ENCODE measurements around the gene DPP7. TPM values are rescaled to one million over a fixed set of nuclear protein-coding genes. Genes with fewer than 3 reads are reported as not detected.

DPP7 gene
- total and polyA plus RNA-seq, 7 donors: 26.6 to 158 (median 91.3) TPM

DNA sequence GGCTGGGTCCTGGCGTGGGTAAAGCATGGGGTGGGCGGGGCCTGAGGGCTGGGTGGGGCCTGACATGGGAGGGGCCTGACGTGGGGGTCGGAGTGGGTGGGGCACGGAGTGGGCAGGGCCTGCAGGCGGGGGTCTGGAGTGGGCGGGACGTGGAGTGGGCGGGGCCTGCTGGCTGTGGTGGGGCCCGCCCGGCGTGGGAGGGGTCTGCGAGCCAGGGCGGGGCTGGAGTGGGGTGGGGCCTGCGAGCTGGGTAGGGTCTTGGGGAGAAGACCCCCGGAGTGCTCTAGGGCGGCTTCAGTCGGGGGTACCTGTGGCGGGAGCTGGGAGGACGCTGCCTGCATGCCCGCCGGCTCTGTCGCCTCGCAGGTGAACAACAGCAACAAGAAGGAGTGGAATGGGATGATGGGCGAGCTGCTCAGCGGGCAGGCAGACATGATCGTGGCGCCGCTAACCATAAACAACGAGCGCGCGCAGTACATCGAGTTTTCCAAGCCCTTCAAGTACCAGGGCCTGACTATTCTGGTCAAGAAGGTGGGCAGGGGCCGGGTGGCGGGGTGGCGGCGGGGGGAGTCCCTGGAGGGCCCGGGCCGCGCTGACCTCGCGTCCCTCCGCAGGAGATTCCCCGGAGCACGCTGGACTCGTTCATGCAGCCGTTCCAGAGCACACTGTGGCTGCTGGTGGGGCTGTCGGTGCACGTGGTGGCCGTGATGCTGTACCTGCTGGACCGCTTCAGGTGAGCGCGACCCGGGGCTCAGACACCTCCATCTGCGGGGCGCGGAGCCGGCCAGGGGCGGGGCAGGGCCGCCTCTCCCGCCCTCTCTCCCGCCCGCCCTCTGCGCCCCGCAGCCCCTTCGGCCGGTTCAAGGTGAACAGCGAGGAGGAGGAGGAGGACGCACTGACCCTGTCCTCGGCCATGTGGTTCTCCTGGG is 47.3 kb upstream of the DPP7 start:
- H3K9me3 ChIP-seq: no peaks in the 10 kb centered on the region
- intact Hi-C loops (cut with DNase I): no loop called here
- H3K4me3 ChIP-seq: no peak overlapping the region
- no peak for DNase-seq
- H3K27me3 ChIP-seq: peaks cover 85 to 100% (median 100%) of the 10 kb centered on the region in 3 donors
- 6 to 16% methylated on average over 69 to 70 of the region's 71 CpGs for WGBS, 2 donors
- TF ChIP-seq POLR2A (IDR thresholded peaks at IDR 0.05): no peak
- no peak for TF ChIP-seq CTCF (IDR thresholded peaks at IDR 0.05)
- no peak for TF ChIP-seq EP300 (IDR thresholded peaks at IDR 0.05)
- no peak for TF ChIP-seq POLR2AphosphoS5 (IDR thresholded peaks at IDR 0.05)
- no peak overlapping the region for H3K27ac ChIP-seq
- peaks cover 0 to 28% (median 26%) of the 10 kb centered on the region in 4 donors for H3K4me1 ChIP-seq
- no peaks in the 10 kb centered on the region for H3K36me3 ChIP-seq

DNA sequence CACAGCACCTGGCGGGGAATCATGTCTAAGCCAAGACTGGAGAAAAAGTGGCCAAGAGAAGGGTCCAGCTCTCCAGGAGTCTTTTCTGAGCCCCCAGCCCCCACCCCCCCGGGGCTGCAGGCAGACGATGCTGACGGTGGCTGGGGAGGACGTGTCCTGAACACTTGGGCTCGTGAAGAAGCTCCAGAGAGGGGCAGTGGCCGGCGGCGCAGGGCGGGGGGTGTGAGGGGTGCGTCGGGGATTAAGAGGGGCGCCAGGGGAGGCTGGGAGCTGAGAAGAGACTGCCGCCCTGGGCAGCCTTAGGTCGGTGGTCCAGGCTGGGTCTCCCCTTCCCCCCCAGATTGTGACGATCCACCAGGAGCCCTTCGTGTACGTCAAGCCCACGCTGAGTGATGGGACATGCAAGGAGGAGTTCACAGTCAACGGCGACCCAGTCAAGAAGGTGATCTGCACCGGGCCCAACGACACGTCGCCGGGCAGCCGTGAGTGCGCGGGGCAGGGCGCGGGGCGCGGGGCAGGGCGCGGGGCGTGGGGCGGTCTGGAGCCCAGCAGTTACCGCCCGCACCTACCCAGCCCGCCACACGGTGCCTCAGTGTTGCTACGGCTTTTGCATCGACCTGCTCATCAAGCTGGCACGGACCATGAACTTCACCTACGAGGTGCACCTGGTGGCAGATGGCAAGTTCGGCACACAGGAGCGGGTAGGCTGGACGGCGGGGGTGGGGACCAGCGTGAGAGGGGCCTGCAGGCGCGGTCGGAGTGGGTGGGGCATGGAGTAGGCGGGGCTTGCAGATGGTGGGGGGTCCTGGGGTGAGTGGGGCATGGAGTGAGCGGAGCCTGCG is 46.4 kb upstream of the DPP7 start:
- H3K4me1 ChIP-seq: peaks cover 0 to 34% (median 31%) of the 10 kb centered on the region in 4 donors
- intact Hi-C loops (cut with DNase I): no loop called here
- DNase-seq: no peak

DNA sequence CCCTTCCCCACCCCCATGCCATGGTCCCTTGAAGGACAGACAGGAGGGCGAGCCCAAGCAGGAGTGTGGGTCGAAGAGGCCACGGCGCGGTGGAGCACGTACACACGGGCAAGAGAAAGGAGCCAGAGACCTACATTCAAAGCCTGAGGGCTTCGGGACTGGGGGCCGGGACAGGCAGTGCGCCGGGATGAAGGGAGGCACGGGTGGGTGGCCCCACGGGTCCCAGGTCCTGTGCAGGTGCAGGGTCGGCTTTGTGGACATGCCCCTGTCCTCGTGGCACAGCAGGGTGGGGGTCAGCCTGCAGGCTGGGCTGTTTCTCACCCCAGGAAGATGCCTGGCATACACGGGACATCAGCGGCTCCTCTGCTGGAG is 45.5 kb upstream of the DPP7 start:
- Histone ChIP-seq H3K4me3 (no peak overlapping the region), H3K27ac (no peak overlapping the region), H3K4me1 (peaks cover 0 to 34% (median 31%) of the 10 kb centered on the region in 4 donors), H3K36me3 (no peaks in the 10 kb centered on the region), H3K9me3 (no peaks in the 10 kb centered on the region), H3K27me3 (peaks cover 73 to 100% (median 99%) of the 10 kb centered on the region in 3 donors)
- TF ChIP-seq CTCF (IDR thresholded peaks at IDR 0.05) (no peak), EP300 (IDR thresholded peaks at IDR 0.05) (no peak), POLR2A (IDR thresholded peaks at IDR 0.05) (no peak), POLR2AphosphoS5 (IDR thresholded peaks at IDR 0.05) (no peak)
- no peak for DNase-seq
- 60 to 73% methylated on average over 17 of the region's 17 CpGs for WGBS, 2 donors
- intact Hi-C loops (cut with DNase I): no loop called here

More for the DNA sequence above, 46.4 kb upstream of the DPP7 start:
- peaks cover 79 to 100% (median 100%) of the 10 kb centered on the region in 3 donors for H3K27me3 ChIP-seq
- H3K27ac ChIP-seq: no peak overlapping the region
- TF ChIP-seq CTCF (IDR thresholded peaks at IDR 0.05): no peak
- no peak for TF ChIP-seq POLR2A (IDR thresholded peaks at IDR 0.05)
- TF ChIP-seq EP300 (IDR thresholded peaks at IDR 0.05): no peak
- TF ChIP-seq POLR2AphosphoS5 (IDR thresholded peaks at IDR 0.05): no peak
- H3K9me3 ChIP-seq: no peaks in the 10 kb centered on the region
- no peak overlapping the region for H3K4me3 ChIP-seq
- WGBS, 2 donors: 32 to 39% methylated on average over 56 of the region's 56 CpGs
- H3K36me3 ChIP-seq: no peaks in the 10 kb centered on the region

GRCh38 chr9:137159105-137160053 is 44.8 kb upstream of the DPP7 start:
- Histone ChIP-seq H3K27ac (no peak overlapping the region), H3K27me3 (peaks cover 67 to 99% (median 93%) of the 10 kb centered on the region in 3 donors), H3K9me3 (no peaks in the 10 kb centered on the region), H3K4me1 (peaks cover 0 to 34% (median 31%) of the 10 kb centered on the region in 4 donors), H3K36me3 (no peaks in the 10 kb centered on the region), H3K4me3 (no peak overlapping the region)
- no peak for TF ChIP-seq CTCF (IDR thresholded peaks at IDR 0.05)
- no peak for TF ChIP-seq POLR2AphosphoS5 (IDR thresholded peaks at IDR 0.05)
- no peak for TF ChIP-seq EP300 (IDR thresholded peaks at IDR 0.05)
- no peak for TF ChIP-seq POLR2A (IDR thresholded peaks at IDR 0.05)
- intact Hi-C loops (cut with DNase I): no loop called here
- WGBS, 2 donors: 26 to 39% methylated on average over 14 of the region's 14 CpGs
- DNase-seq: no peak

Measured in sigmoid colon (tissue), 7 donors.